ENCODE results near the gene LRRC7.

GRCh38 chr1:70044832-70045231 lies 477.1 kb downstream of the LRRC7 start:
- TF ChIP-seq, protein P1, sequence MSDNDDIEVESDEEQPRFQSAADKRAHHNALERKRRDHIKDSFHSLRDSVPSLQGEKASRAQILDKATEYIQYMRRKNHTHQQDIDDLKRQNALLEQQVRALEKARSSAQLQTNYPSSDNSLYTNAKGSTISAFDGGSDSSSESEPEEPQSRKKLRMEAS (IDR thresholded peaks at IDR 0.05) = no peak
- TF ChIP-seq TCF12 (IDR thresholded peaks at IDR 0.05; ENCODE audit: low read depth) = no peak
- TF ChIP-seq TAF1 (IDR thresholded peaks at IDR 0.05; ENCODE audit: low read depth) = no peak
